ENCODE data around the gene PTPRG.

DNA sequence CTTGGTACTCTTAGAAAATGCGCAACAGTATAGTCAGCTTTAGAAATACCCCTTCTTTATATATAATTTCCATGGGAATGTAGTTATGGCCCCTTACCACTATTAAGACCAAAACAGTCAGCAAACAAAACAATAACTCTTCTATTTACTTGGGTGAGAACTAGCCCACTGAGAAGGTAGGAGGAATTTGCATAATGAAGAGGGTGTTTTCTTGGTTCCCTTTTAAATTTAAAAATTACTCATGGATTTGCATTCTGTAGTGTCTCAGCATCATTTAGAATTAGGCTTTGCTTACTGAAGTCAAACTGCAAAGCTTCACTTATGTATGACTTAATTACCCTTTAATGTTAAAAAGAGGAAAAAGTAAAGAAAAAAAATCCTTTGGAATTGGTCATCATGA is 350.8 kb downstream of the PTPRG start:
- no peak for TF ChIP-seq POLR2A (IDR thresholded peaks at IDR 0.05; ENCODE audit: low read depth, low read length)
- TF ChIP-seq, protein P1, sequence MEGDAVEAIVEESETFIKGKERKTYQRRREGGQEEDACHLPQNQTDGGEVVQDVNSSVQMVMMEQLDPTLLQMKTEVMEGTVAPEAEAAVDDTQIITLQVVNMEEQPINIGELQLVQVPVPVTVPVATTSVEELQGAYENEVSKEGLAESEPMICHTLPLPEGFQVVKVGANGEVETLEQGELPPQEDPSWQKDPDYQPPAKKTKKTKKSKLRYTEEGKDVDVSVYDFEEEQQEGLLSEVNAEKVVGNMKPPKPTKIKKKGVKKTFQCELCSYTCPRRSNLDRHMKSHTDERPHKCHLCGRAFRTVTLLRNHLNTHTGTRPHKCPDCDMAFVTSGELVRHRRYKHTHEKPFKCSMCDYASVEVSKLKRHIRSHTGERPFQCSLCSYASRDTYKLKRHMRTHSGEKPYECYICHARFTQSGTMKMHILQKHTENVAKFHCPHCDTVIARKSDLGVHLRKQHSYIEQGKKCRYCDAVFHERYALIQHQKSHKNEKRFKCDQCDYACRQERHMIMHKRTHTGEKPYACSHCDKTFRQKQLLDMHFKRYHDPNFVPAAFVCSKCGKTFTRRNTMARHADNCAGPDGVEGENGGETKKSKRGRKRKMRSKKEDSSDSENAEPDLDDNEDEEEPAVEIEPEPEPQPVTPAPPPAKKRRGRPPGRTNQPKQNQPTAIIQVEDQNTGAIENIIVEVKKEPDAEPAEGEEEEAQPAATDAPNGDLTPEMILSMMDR (IDR thresholded peaks at IDR 0.05; ENCODE audit: extremely low read depth in 1 of 2, insufficient read depth in 1 of 2, low read depth in 1 of 2, low read length in 2 of 2), result no peak
- TF ChIP-seq POLR2AphosphoS5 (IDR thresholded peaks at IDR 0.05; ENCODE audit: insufficient read depth, low read depth, low read length), result no peak
- TF ChIP-seq EZH2 (IDR thresholded peaks at IDR 0.05; ENCODE audit: borderline replicate concordance, low read depth, low read length, severe bottlenecking), result no peak
- TF ChIP-seq, protein P2, sequence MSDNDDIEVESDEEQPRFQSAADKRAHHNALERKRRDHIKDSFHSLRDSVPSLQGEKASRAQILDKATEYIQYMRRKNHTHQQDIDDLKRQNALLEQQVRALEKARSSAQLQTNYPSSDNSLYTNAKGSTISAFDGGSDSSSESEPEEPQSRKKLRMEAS (IDR thresholded peaks at IDR 0.05; ENCODE audit: insufficient read depth, insufficient read length), result no peak
- no peak for TF ChIP-seq MYC (IDR thresholded peaks at IDR 0.05; ENCODE audit: low read depth, low read length)
- TF ChIP-seq GATA2 (IDR thresholded peaks at IDR 0.05; ENCODE audit: insufficient read depth, insufficient read length, low read depth, low read length), result no peak
- TF ChIP-seq FOS (IDR thresholded peaks at IDR 0.05; ENCODE audit: borderline replicate concordance, insufficient read depth, low read length), result no peak
- TF ChIP-seq JUN (IDR thresholded peaks at IDR 0.05; ENCODE audit: borderline replicate concordance, insufficient read depth, insufficient read length, low read depth), result no peak
